ENCODE results near the gene METTL9.

DNA sequence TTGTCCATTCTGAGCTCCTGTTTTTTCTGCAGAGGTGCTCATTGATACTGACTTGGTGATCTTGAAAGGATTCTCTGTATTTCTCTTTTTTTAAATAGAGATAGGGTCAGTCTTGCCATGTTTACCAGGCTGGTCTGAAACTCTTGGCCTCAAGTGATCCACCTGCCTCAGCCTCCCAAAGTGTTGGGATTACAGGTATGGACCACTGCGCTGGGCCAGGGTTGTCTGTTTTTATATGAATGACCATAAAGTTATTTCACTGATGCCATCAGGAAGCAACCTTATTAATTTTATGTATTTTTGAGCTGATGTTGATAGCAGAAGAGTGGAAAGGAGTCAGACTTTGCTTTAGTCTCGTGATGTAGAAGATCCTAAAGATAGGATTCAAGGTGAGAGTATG, 35.7 kb upstream of the METTL9 start:
- TF ChIP-seq, protein P1, sequence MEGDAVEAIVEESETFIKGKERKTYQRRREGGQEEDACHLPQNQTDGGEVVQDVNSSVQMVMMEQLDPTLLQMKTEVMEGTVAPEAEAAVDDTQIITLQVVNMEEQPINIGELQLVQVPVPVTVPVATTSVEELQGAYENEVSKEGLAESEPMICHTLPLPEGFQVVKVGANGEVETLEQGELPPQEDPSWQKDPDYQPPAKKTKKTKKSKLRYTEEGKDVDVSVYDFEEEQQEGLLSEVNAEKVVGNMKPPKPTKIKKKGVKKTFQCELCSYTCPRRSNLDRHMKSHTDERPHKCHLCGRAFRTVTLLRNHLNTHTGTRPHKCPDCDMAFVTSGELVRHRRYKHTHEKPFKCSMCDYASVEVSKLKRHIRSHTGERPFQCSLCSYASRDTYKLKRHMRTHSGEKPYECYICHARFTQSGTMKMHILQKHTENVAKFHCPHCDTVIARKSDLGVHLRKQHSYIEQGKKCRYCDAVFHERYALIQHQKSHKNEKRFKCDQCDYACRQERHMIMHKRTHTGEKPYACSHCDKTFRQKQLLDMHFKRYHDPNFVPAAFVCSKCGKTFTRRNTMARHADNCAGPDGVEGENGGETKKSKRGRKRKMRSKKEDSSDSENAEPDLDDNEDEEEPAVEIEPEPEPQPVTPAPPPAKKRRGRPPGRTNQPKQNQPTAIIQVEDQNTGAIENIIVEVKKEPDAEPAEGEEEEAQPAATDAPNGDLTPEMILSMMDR (IDR thresholded peaks at IDR 0.05 in 2 of 3, conservative IDR thresholded peaks at IDR 0.05 in 1 of 3; ENCODE audit: borderline replicate concordance in 1 of 3, insufficient read depth in 1 of 3, low read depth in 2 of 3, low read length in 2 of 3) = no peak
- TF ChIP-seq ZNF274 (IDR thresholded peaks at IDR 0.05; ENCODE audit: low read depth, low read length) (no peak), POLR2A (IDR thresholded peaks at IDR 0.05; ENCODE audit: borderline replicate concordance, extremely low read depth, insufficient read depth, insufficient read length) (no peak), EZH2phosphoT487 (IDR thresholded peaks at IDR 0.05; ENCODE audit: borderline replicate concordance) (no peak), RAD21 (IDR thresholded peaks at IDR 0.05; ENCODE audit: low read depth) (no peak), JUND (IDR thresholded peaks at IDR 0.05) (no peak), POLR2AphosphoS5 (IDR thresholded peaks at IDR 0.05; ENCODE audit: low read depth, low read length) (no peak), TCF7L2 (IDR thresholded peaks at IDR 0.05; ENCODE audit: borderline replicate concordance, extremely low read depth, insufficient read depth, insufficient read length) (no peak), ZFX (IDR thresholded peaks at IDR 0.05) (no peak), MAX (IDR thresholded peaks at IDR 0.05) (no peak)
- TF ChIP-seq, protein P2, sequence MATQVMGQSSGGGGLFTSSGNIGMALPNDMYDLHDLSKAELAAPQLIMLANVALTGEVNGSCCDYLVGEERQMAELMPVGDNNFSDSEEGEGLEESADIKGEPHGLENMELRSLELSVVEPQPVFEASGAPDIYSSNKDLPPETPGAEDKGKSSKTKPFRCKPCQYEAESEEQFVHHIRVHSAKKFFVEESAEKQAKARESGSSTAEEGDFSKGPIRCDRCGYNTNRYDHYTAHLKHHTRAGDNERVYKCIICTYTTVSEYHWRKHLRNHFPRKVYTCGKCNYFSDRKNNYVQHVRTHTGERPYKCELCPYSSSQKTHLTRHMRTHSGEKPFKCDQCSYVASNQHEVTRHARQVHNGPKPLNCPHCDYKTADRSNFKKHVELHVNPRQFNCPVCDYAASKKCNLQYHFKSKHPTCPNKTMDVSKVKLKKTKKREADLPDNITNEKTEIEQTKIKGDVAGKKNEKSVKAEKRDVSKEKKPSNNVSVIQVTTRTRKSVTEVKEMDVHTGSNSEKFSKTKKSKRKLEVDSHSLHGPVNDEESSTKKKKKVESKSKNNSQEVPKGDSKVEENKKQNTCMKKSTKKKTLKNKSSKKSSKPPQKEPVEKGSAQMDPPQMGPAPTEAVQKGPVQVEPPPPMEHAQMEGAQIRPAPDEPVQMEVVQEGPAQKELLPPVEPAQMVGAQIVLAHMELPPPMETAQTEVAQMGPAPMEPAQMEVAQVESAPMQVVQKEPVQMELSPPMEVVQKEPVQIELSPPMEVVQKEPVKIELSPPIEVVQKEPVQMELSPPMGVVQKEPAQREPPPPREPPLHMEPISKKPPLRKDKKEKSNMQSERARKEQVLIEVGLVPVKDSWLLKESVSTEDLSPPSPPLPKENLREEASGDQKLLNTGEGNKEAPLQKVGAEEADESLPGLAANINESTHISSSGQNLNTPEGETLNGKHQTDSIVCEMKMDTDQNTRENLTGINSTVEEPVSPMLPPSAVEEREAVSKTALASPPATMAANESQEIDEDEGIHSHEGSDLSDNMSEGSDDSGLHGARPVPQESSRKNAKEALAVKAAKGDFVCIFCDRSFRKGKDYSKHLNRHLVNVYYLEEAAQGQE (IDR thresholded peaks at IDR 0.05; ENCODE audit: low read depth) = no peak
